Ovary (tissue), 3 donors: ENCODE results near the gene ADAM17.

Experiments used
- CTCF ChIP-seq, 3 donors: fragments of 450-650 bp in 2 of 3; fragments of 200-600 bp in 1 of 3; IDR thresholded peaks; one replicate each; pipeline versions ENCODE4 v1.5.1 to v1.8.0; 2016 to 2022; ENCODE audit warnings: antibody characterized with exemption in 3 of 3, mild to moderate bottlenecking in 1 of 3
- EP300 ChIP-seq: sonication (generic); formaldehyde crosslinking; IDR thresholded peaks from one replicate; pipeline ENCODE4 v1.6.1; 2017; ENCODE audit warnings: antibody characterized with exemption
- POLR2A ChIP-seq: fragments of 450-650 bp; IDR thresholded peaks from one replicate; pipeline ENCODE4 v1.6.1; 2017; ENCODE audit warnings: antibody characterized with exemption, mild to moderate bottlenecking, moderate library complexity
- donor health status: DM: no; HTN: no; CAD: no.

GRCh38 chr2:9525266-9525665, 30.4 kb downstream of the ADAM17 start:
- TF ChIP-seq CTCF (IDR thresholded peaks at IDR 0.05) (no peak), POLR2A (no peak), EP300 (no peak)
